ENCODE measurements around the gene DCAKD.

DCAKD gene

DNA sequence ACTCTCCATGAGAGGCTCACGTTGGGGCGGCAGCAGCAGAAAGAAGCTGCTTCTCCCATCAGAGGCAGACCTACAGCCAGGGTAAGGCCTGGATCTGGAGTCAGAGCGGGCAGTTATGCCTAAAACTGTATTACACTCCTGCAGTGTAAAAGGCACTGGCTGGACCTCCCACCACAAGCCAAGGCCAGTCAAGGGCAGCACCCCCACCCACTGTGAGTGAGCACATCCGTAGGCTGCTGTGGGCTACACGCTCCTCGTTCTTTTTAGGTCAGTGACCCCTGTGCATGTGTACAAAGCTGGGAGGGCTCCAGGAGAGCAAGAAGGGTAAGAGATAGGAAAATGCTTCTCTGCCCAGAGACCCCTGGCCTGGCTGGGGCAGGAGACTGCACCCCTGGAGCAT is 20.7 kb downstream of the DCAKD start:
- DNase-seq (ENCODE audit: low read depth): no peak

DNA sequence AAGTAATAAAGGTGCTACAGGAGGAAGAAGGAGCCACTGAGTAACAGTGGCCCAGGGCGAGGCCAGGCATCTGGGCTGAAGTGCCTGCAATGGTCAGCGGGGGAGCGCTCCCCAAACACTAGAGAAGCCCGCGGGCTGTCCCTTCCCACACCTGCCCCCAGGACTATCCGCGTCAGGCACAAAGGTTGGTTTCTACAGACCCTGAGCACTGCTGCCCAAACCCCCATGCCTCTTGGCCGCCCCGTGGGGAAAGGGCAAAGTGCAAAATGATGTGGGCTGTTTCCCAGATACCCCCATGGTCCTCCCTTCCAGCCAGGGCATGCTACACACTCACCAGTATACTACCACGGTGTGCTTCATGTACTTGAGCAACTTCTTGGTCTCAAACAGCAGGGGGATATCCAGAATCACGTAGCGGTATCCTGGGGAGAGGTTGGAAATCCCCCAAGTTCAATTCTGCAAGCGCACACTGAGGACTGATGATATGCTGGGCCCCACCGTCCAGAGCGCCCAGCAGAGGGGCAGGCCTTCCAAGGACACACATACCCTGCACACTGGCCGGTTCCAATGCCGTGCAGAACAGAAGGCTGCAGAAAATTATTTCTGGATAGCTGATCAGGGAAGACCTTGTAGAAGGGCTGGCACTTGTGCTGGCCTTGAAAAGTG is 21.5 kb downstream of the DCAKD start:
- no peak for DNase-seq (ENCODE audit: low read depth)

DNA sequence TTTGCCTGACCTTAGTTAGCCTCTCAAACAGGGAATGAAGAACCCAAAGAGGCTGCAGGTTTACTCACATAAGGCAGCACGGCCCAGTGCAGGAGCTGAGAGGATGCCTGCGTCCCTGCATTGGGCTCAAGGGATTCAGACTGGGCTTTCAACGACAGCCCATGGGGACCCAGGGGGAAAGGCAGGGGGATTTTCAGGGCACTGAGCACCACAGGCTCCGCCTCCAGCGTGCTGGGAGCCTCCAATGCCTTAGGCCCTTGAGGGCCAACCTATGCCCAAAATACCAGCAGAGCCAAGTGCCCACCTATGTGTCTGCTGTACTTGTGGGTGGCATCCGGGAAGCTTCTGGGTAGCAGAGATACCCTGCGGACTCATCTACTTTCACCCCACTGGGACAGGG is 22.3 kb downstream of the DCAKD start:
- DNase-seq (ENCODE audit: low read depth): no peak

DNA sequence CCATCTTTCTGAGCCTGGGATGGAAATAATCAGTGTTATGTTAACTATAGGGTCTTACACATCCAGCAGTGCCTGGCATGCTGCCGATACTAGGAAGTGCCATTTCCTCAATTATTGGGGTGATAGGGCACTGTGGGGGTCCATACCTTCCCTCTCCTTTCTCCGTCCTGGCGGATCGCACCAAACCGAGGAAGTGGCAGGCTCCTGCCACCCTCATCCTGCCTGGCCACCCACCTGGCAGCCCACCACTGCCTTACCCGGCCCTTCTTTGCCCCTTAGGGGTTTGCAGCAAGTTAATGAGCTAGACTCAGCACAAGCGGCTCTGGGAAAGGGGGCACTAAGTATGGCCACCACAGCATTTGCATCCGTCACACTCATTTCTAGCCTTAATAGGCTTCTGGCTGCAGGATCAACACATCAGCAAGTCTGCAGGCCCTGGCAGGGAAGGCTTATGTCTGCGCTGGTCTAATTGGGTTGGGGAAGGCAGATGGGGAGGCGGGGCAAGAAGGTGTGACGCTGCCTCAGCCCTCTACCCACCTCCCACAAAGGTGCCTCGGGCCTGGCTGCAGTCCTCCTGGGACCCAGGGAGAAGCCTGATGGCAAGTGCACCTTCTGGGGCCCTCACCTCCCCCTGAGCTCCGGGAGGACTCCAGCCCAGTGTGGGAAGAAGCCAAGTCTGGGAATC is 28.6 kb downstream of the DCAKD start:
- DNase-seq (ENCODE audit: low read depth): no peak

DNA sequence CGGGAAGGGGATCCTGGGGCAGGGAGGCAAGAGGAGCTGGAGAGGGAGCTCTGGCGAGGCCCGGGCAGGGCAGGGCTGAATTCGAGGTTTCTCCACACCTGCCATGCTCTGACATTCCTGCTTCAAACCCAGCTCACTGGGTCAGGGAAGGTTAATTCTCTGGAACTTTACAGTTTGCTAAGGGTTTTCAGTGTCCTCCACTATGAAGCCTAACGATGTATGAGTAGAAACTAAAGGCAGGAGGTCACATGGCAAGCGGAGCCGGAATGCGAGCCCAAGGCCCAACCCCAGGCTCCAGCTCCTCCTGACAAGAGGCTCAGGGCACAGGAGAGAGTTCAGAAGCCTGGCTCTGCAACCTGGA is 29.2 kb downstream of the DCAKD start:
- DNase-seq (ENCODE audit: low read depth): no peak

DNA sequence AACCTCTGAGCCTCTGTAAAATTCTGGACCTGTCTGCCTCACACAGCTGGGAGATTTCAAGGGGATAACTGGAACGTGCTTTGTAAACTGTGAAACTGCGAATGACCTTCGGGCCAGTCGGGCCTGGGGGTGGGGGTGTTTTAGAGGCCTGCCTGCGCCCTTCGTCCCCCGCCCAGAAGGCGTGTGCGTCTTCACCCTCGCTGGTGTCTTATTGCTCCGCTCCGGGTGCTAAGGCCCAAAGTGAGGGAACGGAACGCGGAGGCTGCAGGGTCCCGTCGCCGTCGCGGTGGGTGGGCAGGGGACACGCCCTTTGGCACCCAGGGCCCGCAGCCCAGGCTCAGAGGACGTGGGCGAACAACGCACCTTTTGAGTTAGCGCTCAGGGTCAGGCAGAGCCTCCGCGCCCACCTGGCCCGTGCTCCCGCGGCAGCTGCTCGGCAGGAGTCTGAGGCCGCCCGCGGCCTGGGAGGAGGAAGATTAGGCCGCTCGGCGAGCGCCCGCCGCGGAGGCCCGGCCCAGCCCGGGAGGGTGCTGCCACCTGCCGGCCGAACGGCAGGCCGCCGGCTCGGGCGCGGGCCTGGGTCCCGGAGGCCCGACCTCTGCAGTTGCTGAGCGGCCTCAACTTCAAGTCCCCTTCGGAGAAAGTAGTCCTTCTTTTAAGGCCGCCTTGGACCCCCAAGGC is 29.7 kb downstream of the DCAKD start:
- DNase-seq (ENCODE audit: low read depth): peak; percentile 48

DNA sequence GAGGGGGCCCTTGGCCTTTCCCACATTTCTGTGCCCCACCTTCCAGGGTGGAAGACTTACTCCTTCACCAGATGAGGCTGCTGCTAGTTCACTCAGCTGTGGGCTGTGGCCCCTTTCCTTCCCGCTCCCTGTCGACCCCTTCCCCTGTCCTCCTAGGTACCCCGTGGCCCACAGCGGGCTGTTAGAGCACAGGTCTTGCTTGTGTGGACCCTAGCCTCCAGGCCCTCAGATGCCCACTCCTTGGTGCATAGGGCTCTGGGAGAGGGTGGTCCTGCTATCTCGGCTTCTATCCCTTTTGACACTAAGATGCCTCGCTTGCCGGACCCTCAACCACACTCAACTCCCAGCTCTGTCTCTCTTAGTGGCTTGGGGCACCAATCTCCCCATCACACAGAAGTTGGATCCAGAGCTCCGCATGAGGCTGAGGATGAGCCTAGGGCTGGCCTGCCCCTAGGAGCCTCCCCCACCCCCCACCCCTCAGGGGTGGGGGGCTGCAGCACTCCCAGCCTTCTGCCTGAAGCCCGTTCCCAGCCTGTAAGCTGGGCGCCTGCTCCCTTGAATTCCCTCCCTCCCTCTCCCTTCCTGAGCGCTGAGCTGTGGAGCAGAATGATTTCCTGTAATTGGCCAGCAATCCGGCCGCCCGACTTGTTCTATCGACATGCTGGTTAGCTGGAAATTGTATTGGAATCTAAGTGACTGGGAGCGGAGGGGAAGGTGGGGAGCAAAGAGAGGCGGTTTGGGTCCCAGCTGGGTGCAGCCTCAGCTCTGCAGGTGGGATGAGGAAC is 30.9 kb downstream of the DCAKD start:
- no peak for DNase-seq (ENCODE audit: low read depth)

DNA sequence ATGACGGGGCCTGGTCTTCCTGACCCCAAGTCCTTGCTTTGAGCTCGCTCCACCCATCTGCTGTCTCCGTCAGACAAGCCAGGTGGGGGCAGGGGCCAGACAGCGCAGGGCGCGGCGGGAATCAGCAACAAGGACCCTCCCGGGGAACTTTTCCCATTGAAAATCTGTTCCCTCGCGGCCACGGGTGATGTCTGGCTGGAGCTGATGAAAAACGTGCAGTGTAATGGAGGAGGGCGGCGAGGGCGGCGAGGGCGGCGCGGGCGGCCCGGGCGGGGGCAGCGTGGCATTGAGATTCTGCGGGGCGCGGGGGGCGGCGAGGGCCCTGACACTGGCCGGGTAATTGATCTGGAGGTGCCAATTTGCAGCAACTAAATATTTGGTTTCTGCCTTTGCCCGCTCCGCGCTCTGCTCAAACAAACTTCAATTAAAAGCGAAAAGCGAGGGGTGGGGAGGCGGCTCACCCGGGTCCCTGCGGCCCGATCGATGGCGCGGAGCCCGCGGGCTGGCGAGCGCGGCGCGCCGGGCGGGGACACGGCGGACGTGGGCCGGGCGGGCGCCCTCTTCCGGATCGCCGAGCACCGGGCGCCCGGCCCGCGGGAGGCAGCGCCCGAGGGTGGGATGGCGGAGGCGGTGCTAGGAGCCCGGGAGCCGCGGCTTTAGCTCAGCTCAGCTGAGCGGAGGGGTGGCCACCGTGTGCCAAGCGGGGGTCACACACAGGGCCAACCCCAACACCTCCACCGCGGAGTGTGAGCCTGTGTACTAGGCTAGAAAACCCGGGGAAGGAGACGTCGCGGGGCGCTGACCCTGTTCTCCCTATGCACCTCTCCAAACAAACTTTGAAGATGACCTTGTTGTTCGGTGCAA is 32.4 kb downstream of the DCAKD start:
- no peak for DNase-seq (ENCODE audit: low read depth)

DNA sequence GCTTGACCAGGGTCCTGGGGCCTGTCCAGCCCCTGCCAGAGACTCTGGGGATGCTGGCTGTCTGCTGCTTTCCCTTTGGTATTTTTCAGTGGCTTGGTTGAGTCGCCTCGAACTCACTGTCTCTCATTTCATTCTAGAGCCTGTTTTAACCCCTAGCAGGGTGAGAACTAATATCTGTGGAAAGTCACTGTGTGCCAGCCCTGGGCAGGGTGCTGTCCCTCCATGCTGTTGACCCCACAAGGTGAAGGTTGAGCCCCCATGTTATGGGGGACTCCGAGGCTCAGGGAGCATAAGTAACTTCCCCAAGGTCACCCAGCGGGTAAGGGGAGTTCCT is 33.0 kb downstream of the DCAKD start:
- no peak for DNase-seq (ENCODE audit: low read depth)

DNA sequence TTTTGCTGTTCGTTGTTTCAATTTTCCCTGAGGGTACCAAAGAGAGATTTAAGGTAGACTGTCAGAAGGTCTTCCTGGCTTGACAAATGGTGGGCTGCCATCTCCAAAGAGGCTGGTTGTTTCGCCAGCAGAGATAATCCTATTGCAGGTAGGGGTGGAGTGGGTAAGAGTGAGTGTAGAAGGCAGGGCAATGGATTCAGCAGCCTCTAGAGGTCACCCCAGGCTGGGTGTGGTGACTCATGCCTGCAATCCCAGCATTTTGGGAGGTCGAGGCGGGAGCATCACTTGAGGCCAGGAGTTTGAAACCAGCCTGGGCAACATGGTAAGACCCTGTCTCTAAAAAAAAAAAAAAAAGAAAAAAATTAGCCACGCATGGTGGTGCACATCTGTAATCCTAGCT is 34.6 kb downstream of the DCAKD start:
- no peak for DNase-seq (ENCODE audit: low read depth)

DNA sequence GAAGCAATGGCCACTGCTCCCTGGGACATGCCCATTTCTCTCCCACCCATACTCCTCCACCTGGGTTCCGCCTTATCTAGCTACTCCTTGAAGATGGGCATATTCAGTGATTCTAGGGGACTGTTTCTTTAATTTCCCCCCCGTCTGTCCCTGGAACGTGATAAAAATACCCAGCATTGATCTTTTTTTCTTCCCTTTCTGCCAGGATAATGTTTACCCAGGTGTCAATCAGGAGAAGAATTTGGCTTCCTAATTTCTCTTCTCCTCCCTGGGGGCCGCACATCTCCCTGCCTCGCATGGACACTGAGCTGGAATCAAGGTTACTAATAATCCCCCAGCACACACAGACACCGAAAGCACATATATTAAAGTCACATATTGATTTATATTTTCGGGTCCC is 35.2 kb downstream of the DCAKD start:
- no peak for DNase-seq (ENCODE audit: low read depth)

DNA sequence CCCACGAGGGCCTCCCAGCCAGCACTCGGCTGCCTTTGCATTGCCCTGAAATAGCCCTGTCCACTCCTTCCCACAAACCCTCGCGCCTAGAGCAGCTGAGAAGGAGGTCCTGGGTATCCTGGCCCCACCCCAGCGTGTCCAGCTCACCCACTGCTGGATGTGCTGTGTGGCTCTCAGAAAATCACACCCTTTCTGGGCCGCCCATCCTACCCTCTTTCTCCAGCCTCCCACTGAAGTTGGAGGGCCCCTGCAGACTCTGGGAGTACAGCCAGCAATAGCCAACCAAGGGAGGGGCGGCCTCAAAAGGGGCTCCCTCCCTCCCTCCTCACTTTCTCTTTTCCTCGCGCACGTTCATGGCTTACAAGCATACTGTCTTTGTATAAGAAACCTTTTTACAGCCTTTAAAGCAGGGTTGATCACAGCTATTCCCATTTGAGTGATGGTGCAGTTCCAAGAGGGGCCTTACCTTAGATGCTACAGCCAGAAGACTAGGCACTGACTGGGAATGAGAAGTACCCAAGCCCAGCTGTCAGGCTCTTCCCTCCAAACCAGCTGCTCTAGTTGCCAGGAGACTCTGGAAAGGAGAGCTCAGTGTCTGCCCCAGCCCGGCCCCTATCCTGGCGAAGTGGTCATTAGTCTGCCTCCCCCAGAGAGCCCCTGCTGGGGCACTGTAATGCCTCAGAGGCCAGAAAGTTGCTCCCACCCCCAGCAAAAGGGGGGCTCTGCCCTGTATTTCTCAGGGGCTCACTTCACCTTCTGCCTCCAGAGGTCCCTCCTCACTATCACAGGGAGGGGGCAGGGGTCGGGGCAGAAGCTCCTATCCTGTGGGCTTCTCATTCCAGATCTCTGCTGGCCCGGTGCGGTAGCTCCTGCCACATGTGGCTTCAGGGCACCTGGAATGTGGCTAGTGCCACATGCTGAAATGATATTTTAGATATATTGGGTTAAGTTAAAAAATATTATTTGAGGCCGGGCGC is 38.1 kb downstream of the DCAKD start:
- DNase-seq (ENCODE audit: low read depth): no peak

DNA sequence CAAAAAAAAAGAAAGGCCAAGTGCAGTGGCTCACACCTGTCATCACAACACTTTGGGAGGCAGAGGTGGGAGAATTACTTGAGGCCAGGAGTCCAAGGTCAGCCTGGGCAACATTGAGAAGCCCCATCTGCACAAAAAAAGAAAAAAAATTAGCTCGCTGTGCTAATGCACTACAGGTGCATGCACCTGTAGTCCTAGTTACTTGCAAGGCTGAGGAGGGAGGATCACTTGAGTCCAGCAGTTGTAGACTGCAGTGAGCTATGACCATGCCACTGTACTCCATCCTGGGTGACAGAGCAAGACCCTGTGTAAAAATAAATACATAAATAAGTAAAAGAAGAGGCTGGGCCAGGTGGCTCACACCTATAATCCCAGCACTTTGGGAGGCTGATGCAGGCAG is 39.7 kb downstream of the DCAKD start:
- no peak for DNase-seq (ENCODE audit: low read depth)

DNA sequence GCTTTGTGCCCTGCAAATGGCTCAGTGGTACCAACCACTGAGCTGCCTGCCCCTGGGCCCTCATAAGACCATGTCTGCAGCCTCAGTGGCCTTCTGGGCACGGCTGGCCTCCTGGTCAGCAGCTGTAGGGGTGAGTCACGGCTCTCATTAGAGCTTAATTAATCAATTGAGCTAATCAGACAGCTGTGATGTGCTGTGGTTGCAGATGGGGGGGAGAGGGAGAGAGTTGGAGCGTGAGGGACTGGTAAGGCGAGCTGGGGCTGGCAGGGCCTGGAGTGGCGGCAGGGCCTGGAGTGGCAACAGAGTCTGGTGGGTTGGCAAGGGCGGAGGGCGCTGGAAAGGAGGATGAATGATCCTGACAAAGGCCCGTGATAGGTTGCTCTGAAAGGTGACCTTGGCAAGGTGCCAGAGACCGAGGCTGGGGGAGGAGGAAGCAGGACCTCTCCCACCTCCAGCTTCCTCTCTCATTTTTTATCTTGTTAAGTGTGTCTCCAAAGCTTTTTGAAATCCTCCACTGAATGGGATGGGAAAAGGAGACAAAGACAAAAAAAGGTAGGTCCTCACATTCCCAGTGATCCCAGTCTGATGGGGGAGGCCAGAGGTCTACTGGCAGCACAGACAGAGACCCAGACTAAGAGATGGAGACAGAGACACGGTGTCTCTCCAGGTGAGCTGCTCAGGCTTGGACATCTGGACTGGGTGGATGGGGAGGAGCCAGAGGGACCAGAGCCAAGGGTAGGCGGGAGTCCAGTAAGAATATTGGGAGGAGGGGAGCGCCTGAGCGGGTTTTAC is 41.6 kb downstream of the DCAKD start:
- DNase-seq (ENCODE audit: low read depth): no peak

DNA sequence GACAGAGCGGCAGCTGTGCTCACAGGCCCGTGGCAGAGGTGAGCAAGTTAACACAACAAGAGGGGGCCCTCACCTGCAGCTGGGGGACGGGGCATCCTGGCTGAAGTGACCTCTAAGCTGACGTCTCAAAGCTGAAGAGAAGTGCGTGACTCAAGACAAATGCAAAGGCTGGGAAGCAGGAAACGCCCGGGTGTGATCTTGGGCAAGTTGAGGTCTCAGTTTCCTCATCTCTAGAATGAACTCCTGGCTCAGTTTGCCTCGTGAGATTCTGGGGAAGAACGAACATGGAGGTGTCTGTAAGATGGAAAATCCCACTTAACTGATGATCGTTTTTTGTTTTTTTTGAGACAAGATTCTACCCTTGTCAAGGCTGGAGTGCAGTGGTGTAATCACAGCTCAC is 43.2 kb downstream of the DCAKD start:
- no peak for DNase-seq (ENCODE audit: low read depth)

DNA sequence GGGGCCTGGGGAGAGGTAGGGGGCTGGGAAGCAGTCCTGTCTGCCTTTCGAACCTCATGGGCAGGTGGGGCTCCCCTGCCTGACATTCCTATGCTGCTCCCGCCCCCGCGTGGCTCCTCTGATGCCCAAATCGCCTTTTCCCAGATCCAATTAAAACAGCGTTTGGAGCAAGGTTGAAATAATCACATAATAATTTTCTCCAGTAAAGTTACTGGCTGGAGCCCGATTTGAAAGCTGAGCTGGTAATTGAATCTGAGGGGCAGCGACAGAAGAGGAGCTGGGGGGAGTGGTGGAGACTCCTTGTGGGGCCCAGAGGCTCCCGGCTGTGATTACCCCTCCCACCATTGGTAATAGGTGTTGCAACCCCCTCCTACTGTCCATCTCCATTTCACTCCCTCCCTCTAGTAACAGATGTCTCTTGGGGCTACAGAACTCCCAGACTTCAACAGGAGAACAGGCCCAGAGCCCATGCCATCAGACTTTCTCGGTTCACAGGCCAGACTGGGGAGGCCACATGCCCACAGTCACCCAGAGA is 44.4 kb downstream of the DCAKD start:
- DNase-seq (ENCODE audit: low read depth): no peak

DNA sequence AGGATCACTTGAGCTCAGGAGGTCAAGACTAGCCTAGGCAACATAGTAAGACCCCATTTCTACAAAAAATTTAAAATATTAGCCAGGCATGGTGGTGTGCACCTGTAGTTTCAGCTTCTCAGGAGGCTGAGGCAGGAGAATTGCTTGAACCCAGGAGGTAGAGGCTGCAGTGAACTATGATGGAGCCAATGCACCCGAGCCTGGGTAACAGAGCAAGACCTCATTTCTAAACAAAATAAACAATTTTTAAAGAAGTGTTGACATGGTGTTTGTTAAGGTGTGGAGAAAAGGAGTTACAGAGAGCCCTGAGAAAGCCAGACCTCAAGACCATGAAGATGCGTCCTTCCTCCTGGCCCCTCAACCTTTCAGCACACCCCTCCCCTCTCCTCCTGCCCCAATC is 45.7 kb downstream of the DCAKD start:
- DNase-seq (ENCODE audit: low read depth): no peak

DNA sequence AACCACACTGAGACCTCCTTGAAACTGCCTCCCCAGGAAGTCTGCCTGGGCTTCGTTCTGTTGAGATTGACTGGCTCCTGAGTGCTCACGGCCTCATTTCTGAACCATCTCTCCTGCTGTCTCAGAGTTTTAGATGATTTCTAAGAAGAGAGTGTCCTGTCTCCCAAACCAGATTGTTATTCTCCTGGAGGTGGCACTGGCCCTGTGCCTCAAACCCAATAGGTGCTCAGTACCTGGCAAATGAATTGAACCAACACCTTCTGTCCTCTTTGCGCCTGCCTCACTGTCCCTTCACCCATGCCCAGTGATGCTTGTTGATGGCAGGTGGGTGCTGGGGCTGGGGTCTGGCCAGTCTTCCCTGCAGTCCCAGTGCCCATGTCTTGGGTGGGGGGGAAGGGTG is 47.0 kb downstream of the DCAKD start:
- no peak for DNase-seq (ENCODE audit: low read depth)

DNA sequence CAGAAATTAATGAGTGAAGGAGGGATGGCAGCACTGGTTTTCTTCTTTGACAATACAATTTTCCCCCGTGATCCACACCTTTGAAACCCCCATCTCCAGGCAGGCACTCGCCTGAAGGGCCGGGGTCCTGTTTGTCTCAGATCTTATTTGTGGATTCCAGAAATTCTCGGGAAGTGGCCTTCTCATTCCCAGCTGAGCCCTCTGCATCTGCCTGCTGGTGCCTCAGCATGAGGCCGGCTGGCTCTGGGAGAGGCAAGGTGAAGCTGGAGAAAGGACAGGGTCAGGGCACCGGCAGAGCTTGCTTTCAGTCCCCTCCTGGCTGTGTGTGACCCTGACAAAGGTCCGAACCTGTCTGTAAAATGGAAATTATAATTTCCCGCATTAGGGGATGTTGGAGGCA is 47.6 kb downstream of the DCAKD start:
- DNase-seq (ENCODE audit: low read depth): no peak

DNA sequence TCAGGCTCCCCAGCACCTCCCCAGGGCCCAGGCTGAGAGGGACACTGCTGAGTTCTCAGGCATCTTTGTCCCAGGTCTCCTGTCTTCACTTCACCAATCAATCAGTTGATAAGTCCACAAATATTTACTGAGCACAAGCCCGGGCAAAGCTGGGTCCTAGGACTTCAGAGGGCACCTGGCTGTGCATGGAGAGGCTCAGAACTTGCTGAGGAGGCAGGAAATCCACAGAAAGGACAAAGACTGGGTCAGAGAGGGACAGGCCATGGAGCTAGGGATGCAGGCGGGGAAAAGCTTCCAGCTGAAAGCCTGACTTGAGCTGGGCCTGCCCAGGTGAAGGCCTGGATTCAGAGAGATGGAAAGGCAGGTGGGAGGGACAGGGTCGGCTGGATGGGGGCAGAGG is 50.1 kb downstream of the DCAKD start:
- no peak for DNase-seq (ENCODE audit: low read depth)

Measured in stimulated activated CD8-positive, alpha-beta memory T cell treated with anti-CD3 and anti-CD28 coated beads, Interleukin-4, amount 100 ng/mL, for 24 hours (primary cell).